Mammary epithelial cell (primary cell): Measurements from ENCODE around the gene ZCWPW2.

Source experiments
- EZH2 ChIP-seq: IDR thresholded peaks from 2 replicates; pipeline ENCODE4 v1.6.1; 2012; ENCODE audit warnings: low read length, inconsistent platforms, borderline replicate concordance
- TF ChIP-seq, protein P1 (sequence below), 2 donors: IDR thresholded peaks in 1 of 2; conservative IDR thresholded peaks in 1 of 2; 2 replicates each; pipeline ENCODE4 v1.5.1; 2011 to 2012; ENCODE audit warnings: inconsistent platforms in 2 of 2, low read length in 2 of 2, mild to moderate bottlenecking in 2 of 2, control low read depth in 1 of 2, low read depth in 1 of 2; ENCODE audit not compliant: insufficient read depth in 1 of 2; ENCODE audit errors: extremely low read depth in 1 of 2

- no peak for TF ChIP-seq EZH2
- TF ChIP-seq, protein P1, sequence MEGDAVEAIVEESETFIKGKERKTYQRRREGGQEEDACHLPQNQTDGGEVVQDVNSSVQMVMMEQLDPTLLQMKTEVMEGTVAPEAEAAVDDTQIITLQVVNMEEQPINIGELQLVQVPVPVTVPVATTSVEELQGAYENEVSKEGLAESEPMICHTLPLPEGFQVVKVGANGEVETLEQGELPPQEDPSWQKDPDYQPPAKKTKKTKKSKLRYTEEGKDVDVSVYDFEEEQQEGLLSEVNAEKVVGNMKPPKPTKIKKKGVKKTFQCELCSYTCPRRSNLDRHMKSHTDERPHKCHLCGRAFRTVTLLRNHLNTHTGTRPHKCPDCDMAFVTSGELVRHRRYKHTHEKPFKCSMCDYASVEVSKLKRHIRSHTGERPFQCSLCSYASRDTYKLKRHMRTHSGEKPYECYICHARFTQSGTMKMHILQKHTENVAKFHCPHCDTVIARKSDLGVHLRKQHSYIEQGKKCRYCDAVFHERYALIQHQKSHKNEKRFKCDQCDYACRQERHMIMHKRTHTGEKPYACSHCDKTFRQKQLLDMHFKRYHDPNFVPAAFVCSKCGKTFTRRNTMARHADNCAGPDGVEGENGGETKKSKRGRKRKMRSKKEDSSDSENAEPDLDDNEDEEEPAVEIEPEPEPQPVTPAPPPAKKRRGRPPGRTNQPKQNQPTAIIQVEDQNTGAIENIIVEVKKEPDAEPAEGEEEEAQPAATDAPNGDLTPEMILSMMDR (conservative IDR thresholded peaks at IDR 0.05 in 1 of 2, IDR thresholded peaks at IDR 0.05 in 1 of 2; ENCODE audit: extremely low read depth in 1 of 2, insufficient read depth in 1 of 2, low read depth in 1 of 2, low read length in 2 of 2): no peak
These were observed 100.9 kb downstream of the ZCWPW2 start for GRCh38 chr3:28449398-28449797.
